Measurements from ENCODE around the gene WSCD1.
A peak's percentile ranks its signal among the peaks of the same experiment; 100 is the strongest.

The WSCD1 gene

DNA sequence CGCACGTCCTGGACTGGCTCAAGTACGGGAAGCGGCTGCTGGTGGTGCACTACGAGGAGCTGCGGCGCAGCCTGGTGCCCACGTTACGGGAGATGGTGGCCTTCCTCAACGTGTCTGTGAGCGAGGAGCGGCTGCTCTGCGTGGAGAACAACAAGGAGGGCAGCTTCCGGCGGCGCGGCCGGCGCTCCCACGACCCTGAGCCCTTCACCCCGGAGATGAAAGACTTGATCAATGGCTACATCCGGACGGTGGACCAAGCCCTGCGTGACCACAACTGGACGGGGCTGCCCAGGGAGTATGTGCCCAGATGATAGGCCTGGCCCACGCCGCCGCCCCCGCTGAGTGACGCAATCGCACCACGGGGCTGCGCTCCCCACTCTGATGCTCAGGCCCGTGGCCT is 50.2 kb downstream of the WSCD1 start:
- Histone ChIP-seq H3K9me3 (ENCODE audit: control insufficient read depth, insufficient read depth, low read depth, low read length) (no peaks in the 10 kb centered on the region), H3K4me1 (ENCODE audit: control insufficient read depth, insufficient read depth, low read length) (no peaks in the 10 kb centered on the region), H3K4me3 (ENCODE audit: low read depth, low read length) (no peak overlapping the region), H3K27ac (ENCODE audit: extremely low read depth, low read depth, low read length) (no peak overlapping the region), H3K36me3 (ENCODE audit: control insufficient read depth in 2 of 2, insufficient read depth in 1 of 2, low read length in 2 of 2) (peaks cover 0 to 6% of the 10 kb centered on the region in 2 experiments; a peak in 1 of 3 replicates)
- ChIA-PET POLR2A (no interaction called here), CTCF (no interaction called here)
- TF ChIP-seq TRIM28 (IDR thresholded peaks at IDR 0.05; ENCODE audit: borderline replicate concordance, low read length) (no peak), ZNF580 (tag by site-specific recombination; IDR thresholded peaks at IDR 0.05) (no peak), ZNF311 (tag by site-specific recombination; IDR thresholded peaks at IDR 0.05; ENCODE audit: borderline replicate concordance) (no peak), ZNF610 (tag by site-specific recombination; IDR thresholded peaks at IDR 0.05; ENCODE audit: borderline replicate concordance) (no peak), MZF1 (tag by site-specific recombination; IDR thresholded peaks at IDR 0.05; ENCODE audit: borderline replicate concordance) (no peak), ZNF571 (tag by site-specific recombination; IDR thresholded peaks at IDR 0.05) (no peak), ZNF214 (tag by site-specific recombination; IDR thresholded peaks at IDR 0.05; ENCODE audit: borderline replicate concordance) (no peak), GLI2 (tag by site-specific recombination; IDR thresholded peaks at IDR 0.05; ENCODE audit: borderline replicate concordance, low read depth) (no peak), ZNF621 (tag by site-specific recombination; IDR thresholded peaks at IDR 0.05) (no peak), PBX3 (CRISPR knock-in tag; IDR thresholded peaks at IDR 0.05) (no peak), ZNF837 (tag by site-specific recombination; IDR thresholded peaks at IDR 0.05) (no peak), ZNF792 (tag by site-specific recombination; IDR thresholded peaks at IDR 0.05) (no peak), ZNF76 (tag by site-specific recombination; IDR thresholded peaks at IDR 0.05; ENCODE audit: borderline replicate concordance, low read depth) (no peak), ZNF585B (tag by site-specific recombination; IDR thresholded peaks at IDR 0.05) (no peak), ZNF211 (tag by site-specific recombination; IDR thresholded peaks at IDR 0.05; ENCODE audit: low read depth) (no peak)
- TF ChIP-seq, protein P1, sequence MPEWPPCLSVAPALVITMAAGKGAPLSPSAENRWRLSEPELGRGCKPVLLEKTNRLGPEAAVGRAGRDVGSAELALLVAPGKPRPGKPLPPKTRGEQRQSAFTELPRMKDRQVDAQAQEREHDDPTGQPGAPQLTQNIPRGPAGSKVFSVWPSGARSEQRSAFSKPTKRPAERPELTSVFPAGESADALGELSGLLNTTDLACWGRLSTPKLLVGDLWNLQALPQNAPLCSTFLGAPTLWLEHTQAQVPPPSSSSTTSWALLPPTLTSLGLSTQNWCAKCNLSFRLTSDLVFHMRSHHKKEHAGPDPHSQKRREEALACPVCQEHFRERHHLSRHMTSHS (tag by site-specific recombination; IDR thresholded peaks at IDR 0.05), result no peak

DNA sequence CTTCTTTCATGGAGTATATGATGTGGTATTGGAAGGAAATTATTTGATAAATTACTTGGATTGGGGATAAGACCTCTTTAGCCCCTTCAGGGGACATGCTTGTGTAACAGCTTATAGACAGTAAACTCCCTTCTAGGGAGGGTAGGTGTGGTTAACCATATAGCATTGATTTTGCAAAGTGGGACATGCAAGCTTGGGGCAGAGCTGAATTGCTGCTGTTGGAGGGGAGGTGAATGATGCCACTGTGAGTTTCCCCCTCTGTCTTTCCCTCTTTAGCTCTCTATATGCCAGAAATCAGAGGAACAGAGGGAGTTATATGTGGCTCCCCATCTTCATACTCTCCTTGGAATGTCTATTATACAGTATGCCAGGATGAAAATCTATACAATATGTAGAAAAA is 54.7 kb downstream of the WSCD1 start:
- POLR2A ChIA-PET, result no interaction called here
- H3K4me3 ChIP-seq (ENCODE audit: low read depth, low read length), result no peak overlapping the region
- H3K4me1 ChIP-seq (ENCODE audit: control insufficient read depth, insufficient read depth, low read length), result no peaks in the 10 kb centered on the region
- no peak overlapping the region for H3K27ac ChIP-seq (ENCODE audit: extremely low read depth, low read depth, low read length)
- TF ChIP-seq ZNF140 (tag by site-specific recombination; IDR thresholded peaks at IDR 0.05) (peak; percentile 96), ZNF449 (tag by site-specific recombination; IDR thresholded peaks at IDR 0.05) (no peak)
- CTCF ChIA-PET, result interaction anchor here (0.6 to 1.0 kb wide), 3 partner anchors 9 to 122 kb away, joined by 3 read pairs; no protein-coding TSS in a partner anchor
- H3K36me3 ChIP-seq (ENCODE audit: control insufficient read depth in 2 of 2, insufficient read depth in 1 of 2, low read length in 2 of 2), result peaks cover 0 to 6% of the 10 kb centered on the region in 2 experiments; a peak in 1 of 3 replicates
- H3K9me3 ChIP-seq (ENCODE audit: control insufficient read depth, insufficient read depth, low read depth, low read length), result no peaks in the 10 kb centered on the region

DNA sequence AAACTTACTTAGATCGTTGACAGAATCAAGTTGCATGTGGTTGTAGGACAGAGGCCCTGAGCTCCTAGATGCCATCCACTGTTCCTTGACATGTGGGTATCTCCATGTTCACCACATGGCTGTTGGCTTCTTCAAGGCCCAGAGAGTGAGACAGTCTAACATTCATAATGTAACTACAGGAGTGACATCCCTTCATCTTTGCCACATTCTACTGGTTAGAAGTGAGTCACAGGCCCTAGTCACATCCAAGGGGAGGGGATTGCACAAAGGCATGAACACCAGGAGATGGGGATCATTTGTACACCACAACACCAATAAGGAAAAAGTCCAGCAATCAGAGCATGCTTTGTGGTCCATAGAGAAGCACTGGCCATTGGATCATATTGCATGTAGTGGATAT is 56.6 kb downstream of the WSCD1 start:
- ChIA-PET CTCF (no interaction called here), POLR2A (no interaction called here)
- H3K27ac ChIP-seq (ENCODE audit: extremely low read depth, low read depth, low read length), result no peak overlapping the region
- no peaks in the 10 kb centered on the region for H3K4me1 ChIP-seq (ENCODE audit: control insufficient read depth, insufficient read depth, low read length)
- no peaks in the 10 kb centered on the region for H3K36me3 ChIP-seq (ENCODE audit: control insufficient read depth in 2 of 2, insufficient read depth in 1 of 2, low read length in 2 of 2)
- H3K4me3 ChIP-seq (ENCODE audit: low read depth, low read length), result no peak overlapping the region
- no peaks in the 10 kb centered on the region for H3K9me3 ChIP-seq (ENCODE audit: control insufficient read depth, insufficient read depth, low read depth, low read length)
- TF ChIP-seq, protein P2, sequence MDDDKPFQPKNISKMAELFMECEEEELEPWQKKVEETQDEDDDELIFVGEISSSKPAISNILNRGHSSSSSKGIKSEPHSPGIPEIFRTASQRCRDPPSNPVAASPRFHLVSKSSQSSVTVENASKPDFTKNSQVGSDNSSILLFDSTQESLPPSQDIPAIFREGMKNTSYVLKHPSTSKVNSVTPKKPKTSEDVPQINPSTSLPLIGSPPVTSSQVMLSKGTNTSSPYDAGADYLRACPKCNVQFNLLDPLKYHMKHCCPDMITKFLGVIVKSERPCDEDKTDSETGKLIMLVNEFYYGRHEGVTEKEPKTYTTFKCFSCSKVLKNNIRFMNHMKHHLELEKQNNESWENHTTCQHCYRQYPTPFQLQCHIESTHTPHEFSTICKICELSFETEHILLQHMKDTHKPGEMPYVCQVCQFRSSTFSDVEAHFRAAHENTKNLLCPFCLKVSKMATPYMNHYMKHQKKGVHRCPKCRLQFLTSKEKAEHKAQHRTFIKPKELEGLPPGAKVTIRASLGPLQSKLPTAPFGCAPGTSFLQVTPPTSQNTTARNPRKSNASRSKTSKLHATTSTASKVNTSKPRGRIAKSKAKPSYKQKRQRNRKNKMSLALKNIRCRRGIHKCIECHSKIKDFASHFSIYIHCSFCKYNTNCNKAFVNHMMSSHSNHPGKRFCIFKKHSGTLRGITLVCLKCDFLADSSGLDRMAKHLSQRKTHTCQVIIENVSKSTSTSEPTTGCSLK (tag by site-specific recombination; IDR thresholded peaks at IDR 0.05), result no peak
- peak; percentile 52; the same call in 1 of the 2 replicates for TF ChIP-seq MZF1 (tag by site-specific recombination; IDR thresholded peaks at IDR 0.05; ENCODE audit: borderline replicate concordance)

All from HEK293 (cell line).